SK-N-SH (cell line): ENCODE results near the gene FBXW9. TPM values are rescaled to one million over a fixed set of nuclear protein-coding genes. Genes with fewer than 3 reads are reported as not detected.

ENCODE experiments used
- CTCF ChIA-PET: fragments of 300-600, 350-600 bp; formaldehyde crosslinking; extraction: SDS; loops from one replicate; lab custom pipeline; 2021; lab: Yijun Ruan, JAX
- POLR2A ChIA-PET: fragments of 350-600 bp; sonication (Branson Sonifier 250); formaldehyde crosslinking; extraction: SDS; loops from one replicate; lab custom pipeline; 2020; ENCODE audit warnings: antibody characterized with exemption, inconsistent platforms; lab: Yijun Ruan, JAX
- DNase-seq: peaks from one replicate; pipeline ENCODE4 v3.0.0; 2012
- H2AFZ ChIP-seq: fragments of 200-600 bp; sonication (generic); 2 replicates; pipeline ENCODE4 v1.8.1; 2016; ENCODE audit warnings: antibody characterized with exemption, mild to moderate bottlenecking, low read depth
- H3F3A ChIP-seq: fragments of 200-600 bp; sonication (generic); replicated peaks from 2 replicates; pipeline ENCODE3; 2016; ENCODE audit warnings: antibody characterized with exemption, mild to moderate bottlenecking; ENCODE audit not compliant: insufficient read depth
- H3K27ac ChIP-seq, 2 experiments: fragments of 200-500 bp in 1 of 2; fragments of 200-600 bp in 1 of 2; sonication (Bioruptor generic) in 1 of 2; sonication (generic), shearing (Covaris generic) in 1 of 2; 2 replicates each; pipeline versions ENCODE4 v1.5.1 to v1.6.1; 2014 to 2016; ENCODE audit warnings: low read depth in 2 of 2, inconsistent platforms in 1 of 2, low read length in 1 of 2, mild to moderate bottlenecking in 1 of 2, mixed read lengths in 1 of 2
- H3K27me3 ChIP-seq: fragments of 200-600 bp; sonication (generic), shearing (Covaris generic); 2 replicates; pipeline ENCODE4 v1.6.1; 2016; ENCODE audit warnings: mixed run types; ENCODE audit not compliant: insufficient read depth
- H3K36me3 ChIP-seq, 2 experiments: fragments of 200-500 bp in 1 of 2; fragments of 200-600 bp in 1 of 2; sonication (Bioruptor generic) in 1 of 2; sonication (generic) in 1 of 2; replicated peaks in 1 of 2; 2 replicates each; pipeline versions ENCODE3 to v1.5.1; 2014 to 2016; ENCODE audit warnings: low read length in 1 of 2, mild to moderate bottlenecking in 1 of 2; ENCODE audit not compliant: insufficient read depth in 2 of 2, control insufficient read depth in 1 of 2
- H3K4me1 ChIP-seq, 2 experiments: fragments of 200-500 bp in 1 of 2; fragments of 200-600 bp in 1 of 2; sonication (Bioruptor generic) in 1 of 2; sonication (generic), shearing (Covaris generic) in 1 of 2; 2 replicates each; pipeline versions ENCODE4 v1.5.1 to v1.6.1; 2014 to 2016; ENCODE audit warnings: low read depth in 1 of 2, low read length in 1 of 2, mixed run types in 1 of 2; ENCODE audit not compliant: insufficient read depth in 2 of 2, control insufficient read depth in 1 of 2
- H3K4me2 ChIP-seq: fragments of 200-600 bp; sonication (generic), shearing (Covaris generic); 2 replicates; pipeline ENCODE4 v1.6.1; 2017; ENCODE audit warnings: mixed run types
- H3K4me3 ChIP-seq, 2 experiments: fragments of 200-500 bp in 1 of 2; fragments of 200-600 bp in 1 of 2; sonication (Bioruptor generic) in 1 of 2; sonication (generic), shearing (Covaris generic) in 1 of 2; 2 replicates each; pipeline versions ENCODE4 v1.5.1 to v1.8.1; 2014 to 2016; ENCODE audit warnings: low read depth in 2 of 2, inconsistent platforms in 1 of 2, low read length in 1 of 2, mild to moderate bottlenecking in 1 of 2, mixed read lengths in 1 of 2, moderate library complexity in 1 of 2
- H3K79me2 ChIP-seq: fragments of 200-600 bp; sonication (generic); 2 replicates; pipeline ENCODE4 v1.8.1; 2017; ENCODE audit warnings: mild to moderate bottlenecking; ENCODE audit not compliant: insufficient read depth
- H3K9ac ChIP-seq: fragments of 200-600 bp; sonication (generic); 2 replicates; pipeline ENCODE4 v1.6.1; 2017; ENCODE audit warnings: mixed run types
- H3K9me2 ChIP-seq: fragments of 200-600 bp; sonication (generic); 2 replicates; pipeline ENCODE4 v1.6.1; 2017; ENCODE audit warnings: mixed run types
- H3K9me3 ChIP-seq: fragments of 200-600 bp; sonication (generic); 2 replicates; pipeline ENCODE4 v1.6.1; 2017; ENCODE audit warnings: mixed run types, mild to moderate bottlenecking, moderate library complexity
- H4K20me1 ChIP-seq: fragments of 200-600 bp; sonication (generic); 2 replicates; pipeline ENCODE4 v1.6.1; 2017; ENCODE audit warnings: mild to moderate bottlenecking, mixed run types; ENCODE audit not compliant: insufficient read depth
- CHD2 ChIP-seq: fragments of 150-350 bp; IDR thresholded peaks from 2 replicates; pipeline ENCODE4 v1.6.1; 2018; ENCODE audit warnings: low read length; ENCODE audit not compliant: partially characterized antibody
- CTCF ChIP-seq: fragments of 200-600 bp; sonication (generic); IDR thresholded peaks from 2 replicates; pipeline ENCODE4 v1.6.1; 2017; ENCODE audit warnings: antibody characterized with exemption, mild to moderate bottlenecking, moderate library complexity
- FOSL2 ChIP-seq: IDR thresholded peaks from 2 replicates; pipeline ENCODE4 v1.4.0; 2012; ENCODE audit warnings: low read depth, mild to moderate bottlenecking, moderate library complexity, borderline replicate concordance
- FOXM1 ChIP-seq: IDR thresholded peaks from 2 replicates; pipeline ENCODE4 v1.4.0; 2012; ENCODE audit warnings: low read depth, mild to moderate bottlenecking
- GABPA ChIP-seq: IDR thresholded peaks from 2 replicates; pipeline ENCODE4 v1.4.0; 2012; ENCODE audit warnings: low read depth, mild to moderate bottlenecking
- JUND ChIP-seq: IDR thresholded peaks from 2 replicates; pipeline ENCODE4 v1.4.0; 2012
- MAX ChIP-seq: IDR thresholded peaks from 2 replicates; pipeline ENCODE4 v1.4.0; 2012; ENCODE audit warnings: low read depth
- MEF2A ChIP-seq: IDR thresholded peaks from 2 replicates; pipeline ENCODE4 v1.4.0; 2012; ENCODE audit warnings: low read depth, borderline replicate concordance
- MXI1 ChIP-seq: IDR thresholded peaks from 2 replicates; pipeline ENCODE4 v1.6.1; 2012; ENCODE audit warnings: mild to moderate bottlenecking, low read depth, low read length, improper control_type of control experiment
- PBX3 ChIP-seq: IDR thresholded peaks from 2 replicates; pipeline ENCODE4; 2012
- RCOR1 ChIP-seq: fragments of 150-350 bp; IDR thresholded peaks from 2 replicates; pipeline ENCODE4 v1.6.1; 2017; ENCODE audit warnings: antibody characterized with exemption, low read length
- SMC3 ChIP-seq: IDR thresholded peaks from 2 replicates; pipeline ENCODE4 v1.6.1; 2012; ENCODE audit warnings: low read depth, low read length, improper control_type of control experiment
- TAF1 ChIP-seq: IDR thresholded peaks from 2 replicates; pipeline ENCODE4 v1.6.1; 2012; ENCODE audit warnings: low read depth, mild to moderate bottlenecking, low read length, moderate library complexity, borderline replicate concordance
- USF1 ChIP-seq: IDR thresholded peaks from 2 replicates; pipeline ENCODE4 v1.4.0; 2012; ENCODE audit warnings: low read depth, borderline replicate concordance
- USF2 ChIP-seq: fragments of 150-350 bp; IDR thresholded peaks from 2 replicates; pipeline ENCODE4 v1.6.1; 2017; ENCODE audit warnings: antibody characterized with exemption, low read length, low read depth, borderline replicate concordance
- YY1 ChIP-seq: IDR thresholded peaks from 2 replicates; pipeline ENCODE4 v1.4.0; 2012; ENCODE audit warnings: low read depth, mild to moderate bottlenecking
- WGBS: methylation state at CpG from one replicate; pipeline ENCODE4 v1.1.6; 2017; ENCODE audit warnings: low lambda C conversion rate; 5-methylcytosine and 5-hydroxymethylcytosine counted together
- polyA plus RNA-seq, 3 experiments: library from polyadenylated mRNA; depleted of rRNA; stranded (reverse); fragments of >200 nt; gene quantifications; 2 replicates each; pipeline ENCODE4 v1.2.3, GENCODE V29; 2012

FBXW9 gene
- polyA plus RNA-seq, 1 of the 3 experiments (the other 2 are of a cell fraction): 26.6 TPM

- Histone ChIP-seq H2AFZ (no peak overlapping the region), H3K4me2 (no peak overlapping the region), H3K27ac (no peak overlapping the region), H3K9me3 (no peaks in the 10 kb centered on the region), H3K4me3 (no peak overlapping the region), H3K27me3 (no peaks in the 10 kb centered on the region), H3K9me2 (no peaks in the 10 kb centered on the region), H3K36me3 (peaks cover 11 to 14% of the 10 kb centered on the region in 2 experiments), H3K9ac (no peak overlapping the region), H3F3A (peaks cover 11% of the 10 kb centered on the region), H3K4me1 (peaks cover 0 to 26% of the 10 kb centered on the region in 2 experiments; a peak in 1 of 4 replicates), H4K20me1 (no peaks in the 10 kb centered on the region), H3K79me2 (peaks cover 37% of the 10 kb centered on the region)
- DNase-seq: peak; percentile 81
- 93% methylated on average over 23 of the region's 29 CpGs for WGBS
- POLR2A ChIA-PET: no interaction called here
- TF ChIP-seq TAF1 (no peak), MXI1 (no peak), FOXM1 (no peak), CTCF (no peak), SMC3 (no peak), USF2 (no peak), GABPA (no peak), MAX (no peak), JUND (no peak), USF1 (no peak), FOSL2 (no peak), PBX3 (no peak), MEF2A (no peak), RCOR1 (no peak), YY1 (no peak), CHD2 (no peak)
- TF ChIP-seq, all 33 proteins: peak for 0
- CTCF ChIA-PET: interaction anchor here (1.2 to 3.1 kb wide), 2 partner anchors 24 to 25 kb away, joined by 4 to 12 read pairs; no protein-coding TSS in a partner anchor
Observed at GRCh38 chr19:12664406-12665280, 31.8 kb downstream of the FBXW9 start.
